ENCODE measurements around the gene MAPKAPK2. TPM values are rescaled to one million over a fixed set of nuclear protein-coding genes. Genes with fewer than 3 reads are reported as not detected.
A peak's percentile ranks its signal among the peaks of the same experiment; 100 is the strongest.

The MAPKAPK2 gene
- polyA plus RNA-seq, 1 of the 3 experiments (the other 2 are of a cell fraction): 46.8 TPM

DNA sequence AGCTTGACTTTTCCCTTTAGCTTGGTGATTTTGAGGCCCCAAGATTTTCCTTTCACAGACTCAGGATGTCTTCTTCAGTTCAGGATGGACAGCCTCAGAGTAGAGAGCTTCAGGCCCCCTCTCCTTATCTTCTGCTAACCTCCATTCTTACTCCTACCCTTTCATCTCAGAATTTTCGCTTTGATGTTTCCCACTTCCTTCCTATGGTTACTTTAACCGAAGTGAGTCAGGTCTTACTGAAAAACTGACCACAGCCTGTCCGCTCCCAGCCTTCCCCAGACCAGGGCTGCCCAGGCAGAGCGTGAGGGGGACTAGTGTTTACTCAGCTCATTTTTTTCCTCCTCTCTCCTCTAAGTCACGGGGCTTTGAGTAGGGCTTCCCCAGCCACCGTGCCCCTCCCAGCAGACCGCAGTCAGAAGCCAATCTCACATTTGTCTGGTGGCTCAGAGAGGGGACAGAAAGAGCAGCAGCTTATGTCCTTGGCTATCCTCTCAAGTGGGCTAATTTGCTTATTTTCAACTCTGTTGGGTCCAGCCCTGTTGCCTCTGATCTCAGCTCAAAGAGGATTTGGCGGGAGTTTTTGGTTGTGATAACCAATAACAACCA, 81.6 kb downstream of the MAPKAPK2 start:
- H3K27me3 ChIP-seq (ENCODE audit: insufficient read depth): peaks cover 10% of the 10 kb centered on the region; the same call in 1 of the 2 replicates
- DNase-seq: no peak
- H3K79me2 ChIP-seq (ENCODE audit: insufficient read depth): no peaks in the 10 kb centered on the region
- H3K9ac ChIP-seq: no peak overlapping the region
- H3K36me3 ChIP-seq (replicated peaks in 1 of 2; ENCODE audit: control insufficient read depth in 1 of 2, insufficient read depth in 2 of 2, low read length in 1 of 2): no peaks in the 10 kb centered on the region
- H3F3A ChIP-seq (replicated peaks; ENCODE audit: insufficient read depth): no peaks in the 10 kb centered on the region
- H3K4me1 ChIP-seq (ENCODE audit: control insufficient read depth in 1 of 2, insufficient read depth in 2 of 2, low read depth in 1 of 2, low read length in 1 of 2): peaks cover 0 to under 1% of the 10 kb centered on the region in 2 experiments; a peak in 2 of 4 replicates
- 0 out of 2 replicates have a peak overlapping the region, but pooled peaks have one; percentile 39 for H2AFZ ChIP-seq (ENCODE audit: low read depth)
- 52% methylated on average over 8 of the region's 8 CpGs for WGBS (ENCODE audit: low lambda C conversion rate)
- no peak overlapping the region for H3K4me2 ChIP-seq
- H4K20me1 ChIP-seq (ENCODE audit: insufficient read depth): no peaks in the 10 kb centered on the region
- ChIA-PET CTCF (interaction anchor here (1.1 to 3.4 kb wide), 4 partner anchors 8 to 182 kb away, joined by 3 to 21 read pairs (median 6); no protein-coding TSS in a partner anchor), POLR2A (no interaction called here)
- no peak overlapping the region for H3K4me3 ChIP-seq (ENCODE audit: low read depth in 2 of 2, low read length in 1 of 2)
- TF ChIP-seq SIN3A (IDR thresholded peaks at IDR 0.05; ENCODE audit: borderline replicate concordance, low read depth, low read length) (no peak), MXI1 (IDR thresholded peaks at IDR 0.05; ENCODE audit: low read depth, low read length) (no peak), RXRA (IDR thresholded peaks at IDR 0.05; ENCODE audit: borderline replicate concordance, low read depth) (no peak), YY1 (IDR thresholded peaks at IDR 0.05; ENCODE audit: low read depth) (no peak), JUND (IDR thresholded peaks at IDR 0.05) (no peak), POLR2AphosphoS5 (IDR thresholded peaks at IDR 0.05; ENCODE audit: low read depth, low read length) (no peak), NFIC (IDR thresholded peaks at IDR 0.05; ENCODE audit: borderline replicate concordance) (no peak), RAD21 (IDR thresholded peaks at IDR 0.05; ENCODE audit: low read length) (no peak), GABPA (IDR thresholded peaks at IDR 0.05; ENCODE audit: low read depth) (no peak), RCOR1 (IDR thresholded peaks at IDR 0.05; ENCODE audit: low read length) (no peak), FOXM1 (IDR thresholded peaks at IDR 0.05; ENCODE audit: low read depth) (no peak), ELF1 (IDR thresholded peaks at IDR 0.05) (no peak), FOXJ3 (CRISPR knock-in tag; IDR thresholded peaks at IDR 0.05) (no peak), RFX5 (IDR thresholded peaks at IDR 0.05; ENCODE audit: low read length) (no peak), MEF2A (IDR thresholded peaks at IDR 0.05; ENCODE audit: borderline replicate concordance, low read depth) (no peak)
- TF ChIP-seq, protein P1, sequence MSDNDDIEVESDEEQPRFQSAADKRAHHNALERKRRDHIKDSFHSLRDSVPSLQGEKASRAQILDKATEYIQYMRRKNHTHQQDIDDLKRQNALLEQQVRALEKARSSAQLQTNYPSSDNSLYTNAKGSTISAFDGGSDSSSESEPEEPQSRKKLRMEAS (IDR thresholded peaks at IDR 0.05; ENCODE audit: low read depth): no peak
- TF ChIP-seq, protein P2, sequence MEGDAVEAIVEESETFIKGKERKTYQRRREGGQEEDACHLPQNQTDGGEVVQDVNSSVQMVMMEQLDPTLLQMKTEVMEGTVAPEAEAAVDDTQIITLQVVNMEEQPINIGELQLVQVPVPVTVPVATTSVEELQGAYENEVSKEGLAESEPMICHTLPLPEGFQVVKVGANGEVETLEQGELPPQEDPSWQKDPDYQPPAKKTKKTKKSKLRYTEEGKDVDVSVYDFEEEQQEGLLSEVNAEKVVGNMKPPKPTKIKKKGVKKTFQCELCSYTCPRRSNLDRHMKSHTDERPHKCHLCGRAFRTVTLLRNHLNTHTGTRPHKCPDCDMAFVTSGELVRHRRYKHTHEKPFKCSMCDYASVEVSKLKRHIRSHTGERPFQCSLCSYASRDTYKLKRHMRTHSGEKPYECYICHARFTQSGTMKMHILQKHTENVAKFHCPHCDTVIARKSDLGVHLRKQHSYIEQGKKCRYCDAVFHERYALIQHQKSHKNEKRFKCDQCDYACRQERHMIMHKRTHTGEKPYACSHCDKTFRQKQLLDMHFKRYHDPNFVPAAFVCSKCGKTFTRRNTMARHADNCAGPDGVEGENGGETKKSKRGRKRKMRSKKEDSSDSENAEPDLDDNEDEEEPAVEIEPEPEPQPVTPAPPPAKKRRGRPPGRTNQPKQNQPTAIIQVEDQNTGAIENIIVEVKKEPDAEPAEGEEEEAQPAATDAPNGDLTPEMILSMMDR (IDR thresholded peaks at IDR 0.05): no peak
- TF ChIP-seq, protein P3, sequence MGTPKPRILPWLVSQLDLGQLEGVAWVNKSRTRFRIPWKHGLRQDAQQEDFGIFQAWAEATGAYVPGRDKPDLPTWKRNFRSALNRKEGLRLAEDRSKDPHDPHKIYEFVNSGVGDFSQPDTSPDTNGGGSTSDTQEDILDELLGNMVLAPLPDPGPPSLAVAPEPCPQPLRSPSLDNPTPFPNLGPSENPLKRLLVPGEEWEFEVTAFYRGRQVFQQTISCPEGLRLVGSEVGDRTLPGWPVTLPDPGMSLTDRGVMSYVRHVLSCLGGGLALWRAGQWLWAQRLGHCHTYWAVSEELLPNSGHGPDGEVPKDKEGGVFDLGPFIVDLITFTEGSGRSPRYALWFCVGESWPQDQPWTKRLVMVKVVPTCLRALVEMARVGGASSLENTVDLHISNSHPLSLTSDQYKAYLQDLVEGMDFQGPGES (IDR thresholded peaks at IDR 0.05; ENCODE audit: low read depth, low read length): no peak
- TF ChIP-seq, protein P4, sequence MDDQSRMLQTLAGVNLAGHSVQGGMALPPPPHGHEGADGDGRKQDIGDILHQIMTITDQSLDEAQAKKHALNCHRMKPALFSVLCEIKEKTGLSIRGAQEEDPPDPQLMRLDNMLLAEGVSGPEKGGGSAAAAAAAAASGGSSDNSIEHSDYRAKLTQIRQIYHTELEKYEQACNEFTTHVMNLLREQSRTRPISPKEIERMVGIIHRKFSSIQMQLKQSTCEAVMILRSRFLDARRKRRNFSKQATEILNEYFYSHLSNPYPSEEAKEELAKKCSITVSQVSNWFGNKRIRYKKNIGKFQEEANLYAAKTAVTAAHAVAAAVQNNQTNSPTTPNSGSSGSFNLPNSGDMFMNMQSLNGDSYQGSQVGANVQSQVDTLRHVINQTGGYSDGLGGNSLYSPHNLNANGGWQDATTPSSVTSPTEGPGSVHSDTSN (IDR thresholded peaks at IDR 0.05): no peak
- H3K9me2 ChIP-seq: no peaks in the 10 kb centered on the region
- no peak overlapping the region for H3K27ac ChIP-seq (ENCODE audit: low read depth in 2 of 2, low read length in 1 of 2)
- H3K9me3 ChIP-seq: no peaks in the 10 kb centered on the region

Data from SK-N-SH (cell line).